ENCODE results near the gene CCDC3.

DNA sequence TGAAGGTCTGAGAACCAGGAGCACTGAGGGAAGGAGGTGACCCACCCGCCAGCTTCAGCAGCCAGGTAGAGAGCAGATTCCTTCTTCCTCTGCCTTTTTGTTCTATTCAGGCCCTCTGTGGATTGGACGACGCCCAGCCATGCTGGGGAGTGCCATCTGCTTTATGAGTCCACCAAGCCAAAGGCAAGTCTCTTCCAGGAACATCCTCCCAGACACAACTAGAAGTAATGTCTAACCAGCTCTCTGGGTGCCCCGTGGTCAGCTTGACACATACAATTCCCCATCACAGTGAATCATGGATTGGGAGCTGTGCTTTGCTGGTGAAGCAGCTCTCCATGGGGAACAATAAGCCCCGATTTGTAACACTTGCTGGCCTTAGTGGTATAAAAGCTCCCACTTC lies 125.2 kb downstream of the CCDC3 start:
- TF ChIP-seq, protein P1, sequence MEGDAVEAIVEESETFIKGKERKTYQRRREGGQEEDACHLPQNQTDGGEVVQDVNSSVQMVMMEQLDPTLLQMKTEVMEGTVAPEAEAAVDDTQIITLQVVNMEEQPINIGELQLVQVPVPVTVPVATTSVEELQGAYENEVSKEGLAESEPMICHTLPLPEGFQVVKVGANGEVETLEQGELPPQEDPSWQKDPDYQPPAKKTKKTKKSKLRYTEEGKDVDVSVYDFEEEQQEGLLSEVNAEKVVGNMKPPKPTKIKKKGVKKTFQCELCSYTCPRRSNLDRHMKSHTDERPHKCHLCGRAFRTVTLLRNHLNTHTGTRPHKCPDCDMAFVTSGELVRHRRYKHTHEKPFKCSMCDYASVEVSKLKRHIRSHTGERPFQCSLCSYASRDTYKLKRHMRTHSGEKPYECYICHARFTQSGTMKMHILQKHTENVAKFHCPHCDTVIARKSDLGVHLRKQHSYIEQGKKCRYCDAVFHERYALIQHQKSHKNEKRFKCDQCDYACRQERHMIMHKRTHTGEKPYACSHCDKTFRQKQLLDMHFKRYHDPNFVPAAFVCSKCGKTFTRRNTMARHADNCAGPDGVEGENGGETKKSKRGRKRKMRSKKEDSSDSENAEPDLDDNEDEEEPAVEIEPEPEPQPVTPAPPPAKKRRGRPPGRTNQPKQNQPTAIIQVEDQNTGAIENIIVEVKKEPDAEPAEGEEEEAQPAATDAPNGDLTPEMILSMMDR (IDR thresholded peaks at IDR 0.05), result no peak
- no peak for TF ChIP-seq POLR2A (IDR thresholded peaks at IDR 0.05)
